Activated CD8-positive, alpha-beta memory T cell treated with anti-CD3 and anti-CD28 coated beads for 36 hours (primary cell): ENCODE measurements around the gene MYCBP. TPM values are rescaled to one million over a fixed set of nuclear protein-coding genes. Genes with fewer than 3 reads are reported as not detected.
"Not testable (repeated sequence)": the region's sequence is repeated elsewhere in the genome, so short reads cannot be mapped to it uniquely, and the experiment has no call there.

ENCODE experiments used
- CTCF ChIA-PET: fragments of 350-600 bp; sonication (Branson Sonifier 250); formaldehyde crosslinking; loops from one replicate; lab custom pipeline; 2021; ENCODE audit warnings: antibody characterized with exemption; lab: Charles Lee
- POLR2A ChIA-PET: fragments of 350-600 bp; sonication (Branson Sonifier 250); formaldehyde crosslinking; loops from one replicate; lab custom pipeline; 2021; ENCODE audit warnings: antibody characterized with exemption; lab: Charles Lee
- total RNA-seq, 2 experiments: library from RNA; stranded (reverse); gene quantifications; one replicate each; pipeline ENCODE4 v1.2.3, GENCODE V29; 2021

The MYCBP gene
- total RNA-seq: 10 to 100 TPM; 66.4 to 71.9 TPM

GRCh38 chr1:38873027-38873969, at the start of gene MYCBP:
MYCBP (minus strand) TSS chr1:38873348; CDS start chr1:38873305, 43 bp downstream.
- CTCF ChIA-PET: interaction anchor here (2.4 kb wide), 1 partner anchor 11 kb away, joined by 5 read pairs; no protein-coding TSS in a partner anchor
- POLR2A ChIA-PET: interaction anchor here (0.5 kb wide), 1 partner anchor 127 kb away, joined by 3 read pairs; no protein-coding TSS in a partner anchor

DNA sequence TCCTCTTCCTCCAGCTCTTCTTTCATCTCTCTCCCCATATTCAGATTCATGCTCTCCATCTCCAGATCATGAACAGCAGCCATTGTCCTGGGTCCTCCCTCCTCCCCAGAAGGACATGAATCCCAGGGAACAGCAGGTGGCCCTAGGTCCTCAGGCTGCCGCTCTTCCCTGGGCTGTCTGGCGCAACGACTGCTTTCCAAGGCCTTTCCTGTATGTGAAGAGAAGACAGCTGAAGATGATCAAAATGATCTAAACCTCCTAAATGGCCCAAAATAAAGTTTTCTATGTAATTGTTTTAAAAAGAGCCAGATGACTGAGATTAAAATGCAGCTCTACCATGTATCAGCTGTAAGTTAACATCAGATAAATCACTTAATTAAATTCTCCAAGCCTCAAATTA, 46.0 kb upstream of the MYCBP start:
- CTCF ChIA-PET: interaction anchor here (0.6 kb wide), 1 partner anchor 174 kb away, joined by 3 read pairs; no protein-coding TSS in a partner anchor

GRCh38 chr1:38918568-38918967, 45.4 kb upstream of the MYCBP start:
- ChIA-PET CTCF (no interaction called here), POLR2A (no interaction called here)

More for the DNA sequence above, 46.0 kb upstream of the MYCBP start:
- POLR2A ChIA-PET: no interaction called here

DNA sequence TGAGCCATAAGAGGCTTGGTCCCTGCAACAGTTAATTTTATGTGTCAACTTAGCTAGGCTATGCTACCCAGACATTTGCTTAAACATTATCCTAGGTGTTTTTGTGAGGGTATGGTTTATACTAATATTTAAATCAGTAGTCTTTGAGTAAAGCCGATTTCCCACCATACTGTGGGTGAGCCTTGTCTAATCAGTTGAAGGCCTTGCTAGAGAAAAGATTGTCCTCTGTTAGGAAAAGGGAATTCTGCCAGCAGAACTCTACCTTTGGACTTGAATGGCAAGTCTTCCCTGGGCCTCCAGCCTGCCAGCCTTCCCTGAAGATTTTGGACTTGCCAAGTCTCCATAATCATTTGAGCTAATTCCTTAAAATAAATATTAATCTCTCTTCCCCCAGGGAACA, 44.6 kb upstream of the MYCBP start:
- POLR2A ChIA-PET: no interaction called here

GRCh38 chr1:38917337-38917736, 44.2 kb upstream of the MYCBP start:
- ChIA-PET POLR2A (no interaction called here), CTCF (interaction anchor here (0.7 kb wide), 1 partner anchor 126 kb away, joined by 3 read pairs; no protein-coding TSS in a partner anchor)

More for the DNA sequence above, 44.6 kb upstream of the MYCBP start:
- CTCF ChIA-PET: no interaction called here

DNA sequence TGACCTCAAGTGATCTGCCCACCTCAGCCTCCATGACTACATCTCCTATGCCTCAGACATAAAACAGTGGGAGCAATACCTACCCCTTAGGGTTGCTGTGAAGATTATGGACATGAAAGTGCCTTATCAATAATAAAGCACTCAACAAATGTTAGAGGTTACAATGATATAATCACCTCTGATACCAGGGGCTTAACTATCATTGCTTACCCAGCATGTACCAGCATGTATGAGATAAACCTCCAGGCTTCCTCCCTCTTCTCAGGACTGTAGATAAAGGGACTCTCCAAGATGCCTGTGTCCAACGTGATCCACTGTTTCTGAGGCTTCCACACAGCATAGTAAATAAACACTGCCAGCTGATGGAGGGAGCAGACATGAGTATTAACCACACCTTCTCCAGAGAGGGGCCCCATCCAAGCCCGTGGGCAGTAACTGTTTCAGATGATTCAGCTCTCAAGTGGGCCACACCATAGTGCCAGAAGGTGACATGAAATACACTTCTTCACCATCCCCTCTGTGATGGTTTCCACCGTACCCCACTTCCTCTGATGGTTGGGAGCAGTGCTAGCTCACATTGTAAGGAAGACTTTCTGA, 42.3 kb upstream of the MYCBP start:
- ChIA-PET POLR2A (no interaction called here), CTCF (no interaction called here)

- POLR2A ChIA-PET, CTCF ChIA-PET: not testable (repeated sequence)
These were observed 41.8 kb upstream of the MYCBP start for GRCh38 chr1:38914908-38915307.

GRCh38 chr1:38908821-38909220, 35.7 kb upstream of the MYCBP start:
- POLR2A ChIA-PET: no interaction called here
- CTCF ChIA-PET: no interaction called here

- ChIA-PET CTCF (no interaction called here), POLR2A (no interaction called here)
These were observed 32.8 kb upstream of the MYCBP start for GRCh38 chr1:38905985-38906384.

GRCh38 chr1:38899560-38899959, 26.4 kb upstream of the MYCBP start:
- POLR2A ChIA-PET: no interaction called here
- CTCF ChIA-PET: no interaction called here

GRCh38 chr1:38898653-38899230, 25.6 kb upstream of the MYCBP start:
- CTCF ChIA-PET: no interaction called here
- POLR2A ChIA-PET: no interaction called here

DNA sequence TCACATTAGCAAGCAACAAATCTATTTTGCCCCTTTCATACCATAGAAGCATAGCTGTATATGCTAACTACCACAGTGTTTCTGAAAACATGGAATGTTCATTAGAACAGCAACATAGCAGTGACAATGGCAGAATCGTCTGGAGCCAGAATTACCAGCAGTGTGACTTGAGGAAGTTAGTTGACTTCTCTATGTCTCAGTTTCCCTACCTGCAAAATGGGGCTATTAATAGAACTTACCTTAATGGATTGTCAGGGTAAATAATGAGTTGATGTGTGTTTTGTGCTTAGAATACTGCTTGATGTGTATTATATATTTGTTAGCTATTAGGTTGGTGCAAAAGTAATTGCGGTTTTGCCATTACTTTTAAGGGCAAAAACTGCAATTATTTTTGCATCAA, 23.0 kb upstream of the MYCBP start:
- ChIA-PET CTCF (interaction anchor here (0.9 kb wide), 1 partner anchor 10 kb away, joined by 3 read pairs; no protein-coding TSS in a partner anchor), POLR2A (interaction anchor here (0.6 kb wide), 1 partner anchor 1189 kb away, joined by 3 read pairs; no protein-coding TSS in a partner anchor)

- ChIA-PET CTCF (no interaction called here), POLR2A (no interaction called here)
These were observed 19.8 kb upstream of the MYCBP start for GRCh38 chr1:38892976-38893375.

- POLR2A ChIA-PET: no interaction called here
- CTCF ChIA-PET: no interaction called here
These were observed 18.6 kb upstream of the MYCBP start for GRCh38 chr1:38891753-38892152.

DNA sequence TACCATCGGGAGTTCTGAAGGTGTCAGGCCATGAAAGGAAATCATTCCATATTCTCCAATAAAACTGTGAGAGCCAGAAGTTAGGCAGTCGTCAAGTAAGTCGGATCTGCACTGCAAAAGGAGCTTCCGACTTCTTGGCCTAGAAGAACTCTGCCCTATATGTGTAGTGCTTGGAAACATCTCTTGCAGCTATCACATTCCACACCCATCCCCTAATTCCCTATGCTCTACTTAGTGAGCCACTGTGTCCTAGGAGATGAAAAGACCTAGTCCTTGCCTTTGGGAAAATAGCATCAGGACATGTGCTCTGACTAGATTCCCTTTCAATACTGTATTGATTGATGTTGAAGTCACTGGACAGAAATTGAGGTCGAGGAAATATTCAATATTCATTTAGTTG, 16.4 kb upstream of the MYCBP start:
- ChIA-PET CTCF (no interaction called here), POLR2A (no interaction called here)

- POLR2A ChIA-PET: no interaction called here
- CTCF ChIA-PET: no interaction called here
These were observed 15.5 kb upstream of the MYCBP start for GRCh38 chr1:38888423-38889333.

GRCh38 chr1:38885092-38885491, 11.9 kb upstream of the MYCBP start:
- CTCF ChIA-PET: no interaction called here
- POLR2A ChIA-PET: no interaction called here

DNA sequence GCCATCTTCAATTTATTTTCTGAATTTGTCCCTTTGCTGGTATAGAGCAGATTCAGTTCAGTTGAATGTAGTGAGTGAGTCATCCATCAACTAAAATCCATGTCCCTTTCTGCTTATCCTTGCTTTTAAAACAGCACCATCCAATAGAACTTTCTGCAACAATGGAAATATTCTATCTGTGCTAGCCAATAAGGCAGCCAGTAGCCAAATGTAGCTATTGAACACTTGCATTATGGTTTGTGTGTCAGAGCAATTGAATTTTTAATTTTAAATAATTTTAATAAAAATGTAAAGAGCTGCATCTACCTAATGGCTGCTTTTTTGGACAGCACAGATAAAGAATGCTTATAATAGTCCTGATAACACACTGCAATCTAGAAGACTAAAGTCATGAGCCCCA, 8.3 kb upstream of the MYCBP start, which contains the start of gene GJA9:
GJA9 (minus strand) TSS at position 101 of the 400 bp plus-strand sequence. CDS start 5,489 bp downstream, outside the sequence.
- ChIA-PET CTCF (interaction anchor here (0.6 kb wide), 1 partner anchor 83 kb away, joined by 3 read pairs; no protein-coding TSS in a partner anchor), POLR2A (interaction anchor here (0.6 kb wide), 1 partner anchor 580 kb away, joined by 5 read pairs; no protein-coding TSS in a partner anchor)

GRCh38 chr1:38875811-38876210, 2.7 kb upstream of the MYCBP start:
- CTCF ChIA-PET: no interaction called here
- POLR2A ChIA-PET: no interaction called here
